Limb (tissue), 2 donors: ENCODE data around the gene NAA35.
"Not testable (repeated sequence)": the region's sequence is repeated elsewhere in the genome, so short reads cannot be mapped to it uniquely, and the experiment has no call there.

Experiments
- DNase-seq, 2 donors: peaks; one replicate each; pipeline ENCODE4 v3.0.0-alpha.2; 2016; ENCODE audit errors: extremely low spot score in 2 of 2

NAA35 gene

GRCh38 chr9:85943757-85944430, 2.9 kb downstream of the NAA35 start:
- DNase-seq = no peak

- DNase-seq = no peak
Measured at GRCh38 chr9:85944672-85945071, 3.7 kb downstream of the NAA35 start.

GRCh38 chr9:85949586-85950335, 8.8 kb downstream of the NAA35 start:
- DNase-seq = no peak

- DNase-seq = no peak
Measured at GRCh38 chr9:85959955-85960354, 19.0 kb downstream of the NAA35 start.

- DNase-seq = no peak
Measured at GRCh38 chr9:85960688-85961093, 19.7 kb downstream of the NAA35 start.

GRCh38 chr9:85964526-85964925, 23.6 kb downstream of the NAA35 start:
- no peak for DNase-seq

- DNase-seq = no peak
Measured at GRCh38 chr9:85964949-85965348, 24.0 kb downstream of the NAA35 start.

GRCh38 chr9:85969727-85970126, 28.8 kb downstream of the NAA35 start:
- no peak for DNase-seq

GRCh38 chr9:85971731-85972130, 30.8 kb downstream of the NAA35 start:
- no peak for DNase-seq

GRCh38 chr9:85973238-85973637, 32.3 kb downstream of the NAA35 start:
- DNase-seq = no peak

GRCh38 chr9:85974055-85974547, 33.2 kb downstream of the NAA35 start:
- not testable (repeated sequence) for DNase-seq

- DNase-seq = no peak
Measured at GRCh38 chr9:85978496-85978895, 37.5 kb downstream of the NAA35 start.

GRCh38 chr9:85981369-85981768, 40.4 kb downstream of the NAA35 start:
- DNase-seq = no peak

GRCh38 chr9:85984457-85984856, 43.5 kb downstream of the NAA35 start:
- no peak for DNase-seq

- no peak for DNase-seq
Measured at GRCh38 chr9:85987236-85987635, 46.3 kb downstream of the NAA35 start.

- no peak for DNase-seq
Measured at GRCh38 chr9:85994191-85994590, 53.2 kb downstream of the NAA35 start.

- no peak for DNase-seq
Measured at GRCh38 chr9:85995097-85995496, 54.2 kb downstream of the NAA35 start.

- no peak for DNase-seq
Measured at GRCh38 chr9:85995599-85995998, 54.7 kb downstream of the NAA35 start.

GRCh38 chr9:86005253-86005775, 64.4 kb downstream of the NAA35 start:
- no peak for DNase-seq

GRCh38 chr9:86009133-86009532, 68.2 kb downstream of the NAA35 start:
- no peak for DNase-seq

- no peak for DNase-seq
Measured at GRCh38 chr9:86020731-86021130, 79.8 kb downstream of the NAA35 start.

GRCh38 chr9:86021166-86021565, 80.2 kb downstream of the NAA35 start:
- peak in 1 of 2 donors; percentile 8 for DNase-seq
